GM18502 (cell line): ENCODE data around the gene CCSER1.
A peak's percentile ranks its signal among the peaks of the same experiment; 100 is the strongest.

Experiments
- ATAC-seq: cut with Tn5 transposase; IDR thresholded peaks from one replicate; pipeline ENCODE4 v1.9.1; 2021; ENCODE audit warnings: mild to moderate bottlenecking; ENCODE audit not compliant: unreplicated experiment, poor library complexity

Gene CCSER1

DNA sequence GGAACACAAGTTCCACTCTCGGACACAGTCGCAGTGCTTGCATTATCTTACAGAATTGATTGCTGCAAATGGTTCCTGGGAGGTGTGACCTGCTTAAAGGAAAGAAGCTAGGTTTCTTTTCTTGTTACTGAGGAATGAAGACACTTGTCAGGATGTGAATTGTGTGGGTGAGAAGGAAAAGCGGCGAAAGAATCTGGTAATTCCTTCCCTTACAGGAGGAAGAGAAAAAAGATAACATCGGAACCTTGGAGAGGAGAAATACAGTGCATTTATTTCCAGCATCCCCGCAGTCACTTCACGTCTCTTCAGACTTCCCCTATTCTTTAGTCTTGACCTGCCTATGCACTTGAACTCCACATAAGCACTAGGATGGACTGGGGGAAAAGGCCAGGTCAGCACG lies 389 bp upstream of the CCSER1 start:
- no peak for ATAC-seq

DNA sequence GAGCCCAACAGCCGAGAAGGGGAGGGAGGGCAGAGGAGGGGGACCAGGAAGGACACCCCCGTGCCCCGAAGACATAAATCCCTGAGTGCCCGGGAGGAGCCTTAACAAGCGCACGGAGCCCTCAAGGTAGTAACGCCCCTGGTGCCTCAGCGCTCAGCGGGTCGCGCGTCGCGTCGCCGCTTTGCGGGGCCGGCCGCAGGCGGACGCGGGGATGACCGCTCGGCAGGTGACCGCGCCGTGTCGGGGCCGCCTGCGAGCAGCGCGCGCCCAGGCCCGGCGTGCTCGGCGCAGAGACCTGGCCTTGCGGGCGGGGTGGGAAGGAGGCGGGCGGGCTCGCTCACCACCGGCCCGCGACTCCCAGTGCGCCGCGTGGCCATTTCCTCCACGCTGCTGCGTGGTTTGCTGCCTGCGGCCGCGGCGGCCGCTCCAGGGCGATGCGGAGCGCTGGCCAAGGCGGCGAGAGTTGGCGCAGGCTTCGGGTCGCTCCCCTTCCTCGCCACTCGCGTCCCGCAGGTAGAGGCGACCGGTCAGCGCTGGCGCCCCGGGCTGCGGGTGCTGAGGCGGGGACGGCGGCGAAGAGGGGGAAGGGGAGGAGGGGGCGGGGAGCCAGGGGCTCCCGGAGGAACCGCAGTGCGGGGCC lies 632 bp downstream of the CCSER1 start:
- ATAC-seq: peak; percentile 25

DNA sequence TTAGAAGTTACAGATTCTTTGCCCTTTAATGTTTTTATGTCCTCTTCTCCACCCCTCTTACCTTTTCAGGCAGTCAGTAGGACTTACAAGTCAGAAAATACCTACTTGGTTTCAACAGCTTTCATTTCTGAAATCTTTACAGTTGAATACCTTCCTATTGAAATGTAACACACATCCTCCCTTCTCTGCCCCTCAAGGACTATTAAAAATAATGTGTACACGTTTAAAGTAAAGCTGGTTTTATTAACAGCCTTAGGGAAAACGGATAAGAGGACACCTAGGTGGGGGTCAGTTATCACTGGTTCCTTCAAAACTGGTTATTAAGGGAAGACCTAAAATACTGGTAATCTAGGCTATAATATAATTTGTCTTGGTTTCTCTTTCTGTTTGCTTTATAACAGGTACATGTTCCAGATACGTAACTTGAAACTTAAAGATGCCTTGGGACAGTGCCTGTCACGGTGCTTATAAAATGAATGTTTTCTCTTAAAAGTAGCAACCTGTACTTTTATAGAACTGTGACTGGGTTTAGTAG lies 1.8 kb downstream of the CCSER1 start:
- no peak for ATAC-seq

DNA sequence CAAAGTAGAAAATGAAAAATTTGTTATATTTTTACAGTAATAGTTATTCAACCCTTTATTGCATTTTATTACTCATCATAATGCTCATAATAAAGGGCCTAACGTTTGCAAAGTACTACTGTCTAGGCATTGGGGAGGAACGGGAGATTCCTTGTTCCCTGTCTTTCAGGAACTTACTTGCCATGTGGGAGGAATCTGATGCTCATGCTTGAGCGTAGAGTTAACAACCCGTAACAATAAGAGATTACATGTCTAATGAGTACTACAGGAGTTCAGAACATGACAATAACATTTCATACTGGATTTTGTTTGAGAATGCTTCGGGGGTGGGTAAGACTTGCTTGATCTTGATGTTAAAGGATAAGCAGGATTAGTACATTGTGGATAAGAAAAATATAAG lies 2.9 kb downstream of the CCSER1 start:
- ATAC-seq: no peak

DNA sequence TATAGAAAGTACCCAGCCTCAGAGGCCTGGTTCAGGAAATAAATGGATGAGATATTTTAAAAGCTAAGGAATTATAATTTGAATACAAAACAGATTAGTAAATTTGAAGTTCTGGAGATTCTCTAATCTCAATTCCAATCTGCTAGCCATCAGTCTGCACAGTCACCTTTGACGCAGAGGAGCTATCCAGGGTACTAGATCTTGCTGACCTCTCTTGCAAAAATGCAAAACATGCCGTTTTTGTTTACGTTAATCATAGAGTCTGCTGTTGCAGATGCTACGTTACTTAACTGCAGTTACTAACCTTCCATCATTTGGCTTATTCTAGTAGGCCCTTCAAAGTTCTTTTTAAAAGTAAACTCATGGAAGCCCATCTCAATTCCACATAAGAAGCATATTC lies 10.4 kb downstream of the CCSER1 start:
- ATAC-seq: no peak

DNA sequence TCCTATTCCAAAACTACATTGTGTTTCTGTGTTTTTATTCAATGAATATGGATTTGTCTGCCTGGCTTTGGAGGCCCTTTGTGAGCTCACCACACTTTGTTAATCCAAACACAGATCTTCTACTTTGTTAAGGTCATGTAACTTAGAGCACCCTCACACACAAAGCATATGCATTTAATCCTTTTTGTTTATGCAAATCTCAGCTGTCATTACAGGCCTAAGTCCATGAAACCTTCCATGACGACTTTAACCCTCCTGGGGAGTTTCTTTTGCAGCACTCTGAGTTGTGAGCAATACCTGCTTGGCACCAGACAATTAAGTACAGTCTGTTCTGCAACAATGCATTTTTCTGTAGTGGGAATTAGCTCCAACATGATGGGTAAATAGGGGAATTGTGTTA lies 14.9 kb downstream of the CCSER1 start:
- ATAC-seq: no peak

DNA sequence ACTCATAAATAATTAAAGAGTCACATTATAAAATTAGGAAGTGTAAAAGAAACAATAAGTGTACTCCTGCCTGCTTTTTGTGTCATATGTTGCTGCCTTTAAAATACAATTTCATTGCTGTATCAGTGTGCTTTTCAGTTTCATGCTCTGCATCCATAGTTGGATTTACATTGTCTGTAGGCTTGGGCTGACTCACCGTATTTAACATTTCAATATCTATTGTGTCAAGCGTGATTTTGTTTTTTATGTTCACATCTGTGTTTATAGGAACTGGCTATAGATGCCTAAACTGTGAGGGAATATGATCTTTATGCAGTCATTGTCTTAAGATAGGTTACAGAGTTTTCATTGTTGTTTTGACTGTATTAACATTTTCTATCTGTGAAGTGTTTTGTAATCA lies 18.1 kb downstream of the CCSER1 start:
- ATAC-seq: no peak

DNA sequence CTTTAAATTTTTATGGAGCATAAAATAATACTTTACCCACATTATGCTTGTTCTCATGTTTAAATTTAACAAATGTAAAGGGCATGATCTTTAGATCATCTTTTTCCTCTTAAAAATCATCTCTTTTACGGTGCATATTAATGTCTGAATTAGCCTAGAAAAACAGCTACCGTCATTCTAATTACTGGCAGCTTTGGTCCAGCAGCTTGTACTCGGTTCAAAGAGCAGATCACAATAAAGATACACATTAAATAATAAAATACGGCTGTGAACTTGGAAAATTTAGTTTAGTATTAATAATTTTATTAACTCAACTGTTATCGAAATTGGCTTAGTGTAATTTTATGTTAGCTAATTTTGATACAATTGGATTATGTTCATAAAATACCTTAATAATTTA lies 19.1 kb downstream of the CCSER1 start:
- ATAC-seq: no peak

DNA sequence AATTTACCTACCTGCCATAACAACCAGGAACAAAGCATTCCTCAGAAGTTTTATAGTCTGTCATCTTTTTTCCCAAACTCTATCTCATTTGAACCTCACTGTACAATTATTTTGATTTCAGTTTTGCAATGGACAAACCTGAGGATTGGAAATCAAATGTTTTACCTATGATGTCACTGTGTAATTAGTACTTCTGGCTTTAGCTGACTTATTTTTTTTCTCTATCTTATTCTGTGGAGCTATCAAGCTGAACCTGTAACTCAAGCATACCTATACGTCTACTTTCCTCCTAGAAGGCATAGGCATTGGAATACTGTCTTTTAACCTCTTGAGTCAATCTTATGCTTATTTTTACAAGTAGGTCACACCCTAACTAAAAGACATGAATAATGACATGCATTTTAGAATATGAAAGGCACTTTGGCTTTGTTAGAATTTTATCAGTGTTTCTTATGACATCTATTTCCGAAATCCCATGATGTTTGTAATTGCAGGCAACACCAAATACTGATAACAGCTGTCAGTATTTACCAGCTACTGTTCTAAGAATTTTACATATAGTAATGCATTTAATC lies 21.5 kb downstream of the CCSER1 start:
- ATAC-seq: no peak

DNA sequence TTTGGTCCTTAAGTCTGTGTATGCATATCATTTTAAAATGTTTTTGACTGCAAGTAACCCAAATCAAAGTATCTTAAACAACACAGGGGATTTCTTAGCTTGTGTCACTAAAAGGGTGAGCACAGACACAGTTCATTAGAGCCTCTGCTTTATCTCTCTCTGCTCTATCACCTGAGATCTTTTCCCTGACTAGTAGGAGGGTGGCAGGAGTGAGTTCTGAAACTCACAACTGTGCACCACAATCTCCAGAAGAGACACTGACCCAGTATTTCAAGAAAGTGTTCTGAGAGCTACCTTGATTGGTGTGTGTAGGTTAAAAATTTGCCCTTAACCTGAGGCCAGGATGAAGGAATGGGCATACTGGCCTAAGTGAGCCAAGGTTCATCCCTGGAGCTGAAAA lies 24.8 kb downstream of the CCSER1 start:
- no peak for ATAC-seq

DNA sequence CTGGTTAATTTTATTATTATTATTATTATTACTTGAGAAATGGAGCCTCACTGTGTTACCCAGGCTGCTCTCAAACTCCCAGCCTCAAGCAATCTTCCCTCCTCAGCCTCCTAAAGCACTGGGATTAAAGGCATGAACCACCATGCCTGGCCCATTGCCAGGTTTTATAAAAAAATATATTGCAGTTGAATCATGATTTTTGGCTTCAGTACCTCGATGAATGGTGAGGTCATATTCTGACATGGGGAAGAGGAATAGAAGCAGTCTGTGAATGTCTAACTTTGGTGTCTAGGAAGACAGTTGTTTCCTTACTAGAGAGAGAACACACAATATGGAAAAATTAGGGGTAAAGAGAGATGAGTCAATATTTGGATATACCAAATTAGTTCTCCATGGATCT lies 32.0 kb downstream of the CCSER1 start:
- ATAC-seq: no peak

DNA sequence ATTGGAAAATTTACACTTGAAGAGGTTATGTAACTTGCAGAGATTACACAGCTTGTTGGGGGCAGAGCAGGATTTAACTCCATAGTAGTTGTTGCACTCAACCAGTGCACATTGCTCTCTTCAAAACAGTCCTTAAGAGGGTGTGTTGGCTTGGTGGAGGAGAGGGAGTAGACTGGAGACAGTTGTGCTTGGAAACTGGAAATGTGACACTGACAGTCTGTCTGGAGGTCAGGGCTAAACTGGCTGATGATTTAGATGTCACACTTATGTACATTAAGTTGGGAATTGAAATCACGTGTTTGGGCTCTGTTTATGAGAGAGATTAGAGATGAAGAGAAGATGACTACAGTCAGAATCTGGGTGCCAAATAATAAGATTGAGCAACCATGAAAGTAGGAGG lies 32.9 kb downstream of the CCSER1 start:
- ATAC-seq: no peak

DNA sequence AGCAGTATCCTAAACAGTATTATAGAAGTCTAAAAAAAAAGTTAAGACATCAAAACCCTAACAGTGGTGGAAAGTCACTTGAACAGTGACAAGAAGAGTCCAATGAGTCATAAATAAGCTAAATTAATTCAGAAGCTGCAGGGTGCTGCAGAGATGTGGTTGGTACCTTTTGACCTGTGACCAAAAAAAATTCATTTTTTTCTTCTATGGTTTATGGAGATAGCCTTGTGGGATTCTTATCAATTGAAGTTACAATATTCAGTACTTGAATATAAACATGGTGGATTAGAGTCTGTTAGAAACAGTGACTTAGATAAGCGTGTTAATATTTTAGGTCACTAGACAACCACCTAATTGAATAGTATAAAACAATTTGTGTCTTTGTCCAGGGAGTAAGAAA lies 35.4 kb downstream of the CCSER1 start:
- no peak for ATAC-seq

DNA sequence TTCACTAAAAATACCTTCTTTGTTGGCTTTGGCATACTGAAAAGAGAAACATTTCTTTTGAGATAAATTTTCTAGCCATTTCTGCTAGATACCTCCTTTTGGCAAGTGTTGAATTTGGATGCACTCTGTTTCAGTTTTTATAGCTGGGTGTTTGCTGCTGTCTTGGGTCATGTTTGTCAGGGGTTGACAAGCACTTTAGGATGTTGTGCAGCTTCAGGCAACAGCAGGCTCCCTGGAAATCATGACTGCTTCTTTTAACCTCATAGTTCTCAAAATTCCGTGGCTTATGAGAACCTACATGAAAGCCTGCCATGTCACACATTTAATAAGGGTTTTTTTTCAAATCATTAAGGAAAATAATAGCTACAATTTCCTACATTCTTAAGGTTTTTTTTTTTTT lies 36.7 kb downstream of the CCSER1 start:
- ATAC-seq: no peak

DNA sequence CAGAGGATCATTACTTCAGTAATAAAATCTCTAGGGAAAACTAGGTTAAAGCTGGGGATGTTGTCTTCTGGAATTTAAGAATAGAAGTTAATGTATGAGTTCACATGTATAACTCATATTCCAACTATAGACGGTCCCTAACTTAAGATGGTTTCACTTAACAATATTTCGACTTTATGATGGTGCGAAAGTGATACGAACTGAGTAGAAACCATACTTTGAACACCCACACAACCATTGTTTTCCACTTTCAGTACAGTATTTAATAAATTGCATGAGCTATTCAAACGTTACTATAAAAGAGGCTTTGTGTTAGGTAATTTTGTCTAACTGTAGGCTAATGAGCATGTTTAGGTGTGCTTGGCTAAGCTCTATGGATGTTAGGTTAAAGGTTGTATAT lies 38.7 kb downstream of the CCSER1 start:
- ATAC-seq: no peak

DNA sequence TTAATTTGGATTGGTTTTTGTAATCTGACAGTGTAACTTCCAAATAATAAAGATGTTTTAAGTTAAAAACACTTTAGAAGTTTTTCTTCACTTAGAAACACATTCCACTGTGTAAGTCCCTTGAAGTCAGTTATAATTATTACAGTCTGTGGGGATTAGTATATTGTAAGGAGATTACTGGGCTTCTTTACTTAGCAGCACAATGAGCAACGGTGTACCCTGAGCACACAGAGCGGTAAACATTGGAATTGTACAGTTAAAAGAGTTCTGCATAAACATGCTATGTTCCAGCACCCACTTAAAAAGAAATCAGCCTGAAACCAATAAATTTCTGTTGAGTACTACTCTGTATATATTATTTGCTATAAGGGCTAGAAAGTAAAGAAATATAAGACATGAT lies 44.3 kb downstream of the CCSER1 start:
- ATAC-seq: no peak

DNA sequence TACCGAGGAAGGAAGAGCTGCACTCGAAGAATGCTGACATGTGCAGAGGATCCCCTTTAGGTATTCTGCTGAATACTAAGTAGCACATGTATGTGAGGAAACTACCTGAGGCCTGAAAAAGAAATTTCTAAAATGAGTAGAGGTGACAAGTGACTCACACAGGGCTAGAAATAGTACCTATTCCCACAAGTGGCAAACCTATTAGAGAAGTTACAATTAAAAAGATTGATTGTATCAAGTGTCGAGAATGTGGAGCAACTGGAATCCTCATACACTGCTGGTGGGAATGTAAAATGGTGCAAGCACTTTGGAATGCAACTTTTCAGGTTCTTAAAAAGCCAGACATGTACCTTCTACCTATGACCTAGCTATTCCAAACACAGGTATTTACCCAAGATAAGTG lies 47.4 kb downstream of the CCSER1 start:
- no peak for ATAC-seq

DNA sequence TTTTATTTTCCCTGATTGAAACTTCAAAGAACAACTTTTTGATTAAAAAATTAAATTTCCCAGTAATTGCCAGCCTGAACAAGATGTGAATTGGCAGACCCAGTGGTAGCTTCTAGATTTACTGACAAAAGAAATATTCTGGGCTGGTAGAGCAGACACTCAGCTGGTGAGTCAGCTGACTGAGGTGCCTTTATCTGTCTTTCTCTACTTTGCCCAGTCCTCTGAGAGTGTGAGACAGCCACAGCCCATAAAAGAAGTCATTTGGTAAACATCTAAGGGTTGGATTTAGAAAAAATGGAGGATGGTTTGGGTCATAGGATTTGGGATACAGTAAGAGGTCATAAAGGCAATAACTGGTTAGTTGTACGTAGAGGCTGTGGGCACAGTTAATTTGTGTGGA lies 54.5 kb downstream of the CCSER1 start:
- ATAC-seq: no peak

DNA sequence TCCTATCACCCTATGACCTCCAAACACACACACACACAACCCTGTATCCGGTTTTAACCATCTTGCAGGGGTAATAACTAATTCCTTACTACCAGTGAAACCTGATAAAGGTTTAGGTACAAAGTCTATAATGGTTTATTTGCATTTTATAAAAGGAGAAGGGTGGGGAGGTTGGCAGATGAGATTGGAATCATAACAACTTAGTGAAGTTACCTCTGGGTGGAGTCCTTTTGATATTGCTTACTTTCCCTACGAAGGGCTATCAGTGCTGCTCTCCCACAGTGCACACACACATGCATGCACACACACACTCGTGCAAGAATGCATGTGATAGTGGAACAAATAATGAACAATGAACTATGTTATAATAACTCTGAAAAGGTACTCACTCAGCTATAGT lies 56.1 kb downstream of the CCSER1 start:
- ATAC-seq: no peak

DNA sequence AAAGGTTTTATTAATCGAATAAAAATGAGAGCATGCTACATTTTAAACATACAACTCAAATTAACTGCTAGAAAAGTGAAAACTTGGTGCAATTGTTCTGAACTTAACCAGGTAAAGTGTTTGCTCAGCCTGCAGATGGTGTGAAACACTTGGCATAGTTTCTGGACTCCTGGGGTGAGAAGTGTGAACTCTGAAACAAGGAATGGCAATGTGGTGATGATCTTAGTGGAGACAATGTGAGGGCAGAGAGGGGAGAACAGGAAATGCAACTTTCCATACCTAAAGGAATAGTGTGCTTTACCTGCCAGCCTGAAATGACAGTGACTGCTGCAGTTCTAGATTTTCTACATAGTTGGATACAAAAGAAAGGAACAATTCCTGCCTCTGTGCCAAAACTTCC lies 57.4 kb downstream of the CCSER1 start:
- no peak for ATAC-seq

DNA sequence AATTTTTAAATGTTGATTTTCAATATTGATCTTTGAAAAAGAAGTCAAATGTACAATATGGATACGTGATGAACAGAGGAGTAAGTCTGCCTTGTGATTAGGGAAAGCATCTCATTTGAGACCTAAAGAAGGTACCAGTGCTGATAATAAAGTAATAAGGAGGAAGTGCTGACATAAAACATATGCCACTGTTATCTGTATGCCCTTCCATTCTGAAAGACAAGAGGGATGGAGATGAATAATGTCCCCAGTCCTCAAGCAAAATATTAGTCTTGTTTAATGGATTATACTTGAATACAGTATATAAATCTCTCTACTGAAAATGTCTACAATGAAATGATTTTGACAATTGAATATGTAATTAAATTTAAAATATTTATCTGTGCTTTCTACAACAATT lies 58.2 kb downstream of the CCSER1 start:
- ATAC-seq: no peak

DNA sequence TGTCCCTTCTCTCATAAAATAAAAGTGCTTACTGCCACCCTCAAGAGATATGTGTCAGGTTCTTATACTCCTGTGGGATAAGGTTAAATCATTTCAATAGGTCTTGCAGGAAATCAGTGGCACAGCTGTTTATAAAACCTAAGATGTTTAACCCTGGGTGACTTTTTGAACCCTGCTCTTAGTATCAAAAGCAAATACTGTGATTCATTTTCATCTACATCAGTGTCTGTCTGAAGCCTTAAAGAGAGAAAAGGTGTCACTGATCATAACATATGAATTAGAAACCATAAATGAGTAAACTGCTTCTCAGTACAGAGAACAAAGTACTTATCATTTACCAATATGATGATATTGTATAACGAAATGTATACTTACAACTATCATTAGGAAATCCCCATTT lies 59.0 kb downstream of the CCSER1 start:
- no peak for ATAC-seq
